ENCODE results near the gene ZSCAN12. TPM values are rescaled to one million over a fixed set of nuclear protein-coding genes. Genes with fewer than 3 reads are reported as not detected.

The ZSCAN12 gene
- total RNA-seq, 1 experiment from 2014 or later, result 12.6 TPM

DNA sequence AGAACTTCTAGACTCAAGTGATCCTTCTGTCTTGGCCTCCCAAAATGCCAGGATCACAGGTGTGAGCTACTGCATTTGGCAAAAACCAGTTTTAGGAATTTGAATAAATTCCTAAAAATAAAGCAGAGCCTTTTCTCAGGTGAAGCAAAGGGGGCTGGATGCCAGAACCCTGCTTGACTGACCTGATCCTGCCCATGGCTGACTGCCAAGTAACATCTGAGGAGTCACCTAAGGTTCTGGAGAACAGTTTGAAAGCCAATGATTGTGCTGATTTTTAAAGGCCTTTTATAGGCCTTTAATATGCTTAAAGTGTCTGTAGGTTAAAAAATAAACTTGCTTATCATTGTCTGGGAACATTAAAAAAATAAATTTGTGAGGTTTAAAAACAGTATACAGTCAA, 14.1 kb upstream of the ZSCAN12 start:
- Mint-ChIP-seq H3K27ac (no peak overlapping the region), H3K27me3 (ENCODE audit: low read depth) (peaks cover 5% of the 10 kb centered on the region), H3K4me3 (no peak overlapping the region), H3K36me3 (ENCODE audit: insufficient read depth in 1 of 3, low read depth in 3 of 3) (no peaks in the 10 kb centered on the region), H3K9me3 (no peaks in the 10 kb centered on the region; a peak in 2 of 5 replicates), H3K4me1 (no peaks in the 10 kb centered on the region)
- H3K23ac ChIP-seq (ENCODE audit: insufficient read length, low read depth, low read length), result no peak overlapping the region
- H2BK12ac ChIP-seq (ENCODE audit: insufficient read length, low read depth, low read length), result no peak overlapping the region
- no peak overlapping the region for H3K27ac ChIP-seq (ENCODE audit: insufficient read length, low read depth, low read length)
- no peak overlapping the region for H2AK5ac ChIP-seq (ENCODE audit: insufficient read length, low read length)
- no peak overlapping the region for H4K8ac ChIP-seq (replicated peaks; ENCODE audit: insufficient read length, low read depth, low read length)
- H3K9me3 ChIP-seq (ENCODE audit: control insufficient read depth, low read depth, low read length), result no peaks in the 10 kb centered on the region
- H3K4me1 ChIP-seq (ENCODE audit: insufficient read depth, low read length), result no peaks in the 10 kb centered on the region
- H3K23me2 ChIP-seq (ENCODE audit: insufficient read length, low read depth, low read length, poor library complexity, severe bottlenecking), result no peaks in the 10 kb centered on the region
- TF ChIP-seq, protein P1, sequence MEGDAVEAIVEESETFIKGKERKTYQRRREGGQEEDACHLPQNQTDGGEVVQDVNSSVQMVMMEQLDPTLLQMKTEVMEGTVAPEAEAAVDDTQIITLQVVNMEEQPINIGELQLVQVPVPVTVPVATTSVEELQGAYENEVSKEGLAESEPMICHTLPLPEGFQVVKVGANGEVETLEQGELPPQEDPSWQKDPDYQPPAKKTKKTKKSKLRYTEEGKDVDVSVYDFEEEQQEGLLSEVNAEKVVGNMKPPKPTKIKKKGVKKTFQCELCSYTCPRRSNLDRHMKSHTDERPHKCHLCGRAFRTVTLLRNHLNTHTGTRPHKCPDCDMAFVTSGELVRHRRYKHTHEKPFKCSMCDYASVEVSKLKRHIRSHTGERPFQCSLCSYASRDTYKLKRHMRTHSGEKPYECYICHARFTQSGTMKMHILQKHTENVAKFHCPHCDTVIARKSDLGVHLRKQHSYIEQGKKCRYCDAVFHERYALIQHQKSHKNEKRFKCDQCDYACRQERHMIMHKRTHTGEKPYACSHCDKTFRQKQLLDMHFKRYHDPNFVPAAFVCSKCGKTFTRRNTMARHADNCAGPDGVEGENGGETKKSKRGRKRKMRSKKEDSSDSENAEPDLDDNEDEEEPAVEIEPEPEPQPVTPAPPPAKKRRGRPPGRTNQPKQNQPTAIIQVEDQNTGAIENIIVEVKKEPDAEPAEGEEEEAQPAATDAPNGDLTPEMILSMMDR (conservative IDR thresholded peaks at IDR 0.05), result no peak
- H2AFZ ChIP-seq (ENCODE audit: low read length), result no peak overlapping the region
- no peak overlapping the region for H2BK120ac ChIP-seq (ENCODE audit: low read depth, low read length, poor library complexity, severe bottlenecking)
- no peak overlapping the region for H3K4ac ChIP-seq (ENCODE audit: low read depth, low read length)
- H3K27me3 ChIP-seq (ENCODE audit: insufficient read depth, low read length), result no peaks in the 10 kb centered on the region
- H3K14ac ChIP-seq (ENCODE audit: insufficient read depth, low read length), result no peak overlapping the region
- no peak overlapping the region for H3K56ac ChIP-seq (ENCODE audit: insufficient read length, low read depth, low read length)
- no peak overlapping the region for H3K9ac ChIP-seq (ENCODE audit: extremely low read depth, insufficient read length, low read length)
- H3T11ph ChIP-seq (ENCODE audit: low read length), result no peak overlapping the region
- H2BK20ac ChIP-seq (ENCODE audit: low read depth, low read length, poor library complexity, severe bottlenecking), result no peak overlapping the region
- no peaks in the 10 kb centered on the region for H4K20me1 ChIP-seq (ENCODE audit: control insufficient read depth, insufficient read depth, insufficient read length)
- H2BK15ac ChIP-seq (ENCODE audit: low read depth, low read length), result no peak overlapping the region
- H3K79me1 ChIP-seq (ENCODE audit: insufficient read depth, low read depth, low read length, poor library complexity, severe bottlenecking), result no peaks in the 10 kb centered on the region
- no peak overlapping the region for H4K91ac ChIP-seq (ENCODE audit: insufficient read length, low read depth, low read length)
- H4K5ac ChIP-seq (ENCODE audit: insufficient read length, low read depth, low read length), result no peak overlapping the region
- H3K4me2 ChIP-seq (ENCODE audit: insufficient read depth, insufficient read length, low read length), result no peak overlapping the region
- H3K79me2 ChIP-seq (ENCODE audit: insufficient read depth, low read length), result no peaks in the 10 kb centered on the region
- H3K18ac ChIP-seq (ENCODE audit: insufficient read length, low read depth, low read length), result no peak overlapping the region
- no peak for DNase-seq
- H2BK5ac ChIP-seq (ENCODE audit: insufficient read length, low read length), result no peak overlapping the region

All from H9 (cell line).